ENCODE measurements around the gene TMCC1. TPM values are rescaled to one million over a fixed set of nuclear protein-coding genes. Genes with fewer than 3 reads are reported as not detected.

TMCC1 gene
- polyA plus RNA-seq, 1 of the 3 experiments (the other 2 are of a cell fraction), result 7.2 TPM

DNA sequence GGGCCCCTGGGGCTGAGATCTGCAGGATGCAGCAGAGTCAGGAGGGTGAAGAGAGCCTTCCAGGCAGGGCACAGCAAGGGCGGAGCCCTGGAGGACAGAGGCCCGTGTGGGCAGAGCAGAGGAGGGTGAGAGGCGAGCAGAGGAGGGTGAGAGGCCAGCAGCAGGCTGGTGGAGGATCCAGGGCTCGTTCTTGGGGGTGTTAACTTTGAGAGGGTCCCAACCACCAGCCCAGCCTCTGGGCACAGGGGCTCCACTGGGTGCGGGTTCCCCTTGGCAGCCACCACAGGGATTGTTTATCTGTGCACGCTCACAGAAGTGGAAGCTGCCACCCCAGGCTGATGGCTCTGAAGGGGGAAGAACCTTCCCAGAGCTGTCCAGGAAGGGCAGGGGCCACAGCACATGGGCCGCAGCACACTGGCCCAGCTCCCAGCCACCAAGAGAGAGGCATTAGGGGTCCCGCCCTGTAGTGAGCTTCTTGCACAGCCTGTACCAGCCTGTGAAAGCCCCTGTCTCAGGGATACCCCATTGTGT lies 277.7 kb downstream of the TMCC1 start:
- CTCF ChIA-PET, result no interaction called here
- DNase-seq, result no peak
- Histone ChIP-seq H3K4me1 (ENCODE audit: control insufficient read depth in 1 of 2, insufficient read depth in 2 of 2, low read depth in 1 of 2, low read length in 1 of 2) (peaks cover 0 to 7% of the 10 kb centered on the region in 2 experiments; a peak in 1 of 4 replicates), H3K36me3 (replicated peaks in 1 of 2; ENCODE audit: control insufficient read depth in 1 of 2, insufficient read depth in 2 of 2, low read length in 1 of 2) (no peaks in the 10 kb centered on the region), H3K4me3 (ENCODE audit: low read depth in 2 of 2, low read length in 1 of 2) (no peak overlapping the region), H3K79me2 (ENCODE audit: insufficient read depth) (no peaks in the 10 kb centered on the region), H3F3A (replicated peaks; ENCODE audit: insufficient read depth) (no peaks in the 10 kb centered on the region), H3K9me3 (no peaks in the 10 kb centered on the region), H3K27me3 (ENCODE audit: insufficient read depth) (no peaks in the 10 kb centered on the region), H3K4me2 (no peak overlapping the region), H3K9me2 (no peaks in the 10 kb centered on the region), H3K9ac (no peak overlapping the region), H4K20me1 (ENCODE audit: insufficient read depth) (no peaks in the 10 kb centered on the region), H2AFZ (ENCODE audit: low read depth) (no peak overlapping the region), H3K27ac (ENCODE audit: low read depth in 2 of 2, low read length in 1 of 2) (no peak overlapping the region)
- POLR2A ChIA-PET, result no interaction called here
- WGBS (ENCODE audit: low lambda C conversion rate), result 70% methylated on average over 5 of the region's 8 CpGs
- TF ChIP-seq FOXM1 (IDR thresholded peaks at IDR 0.05; ENCODE audit: low read depth) (no peak), RCOR1 (IDR thresholded peaks at IDR 0.05; ENCODE audit: low read length) (no peak), SMC3 (IDR thresholded peaks at IDR 0.05; ENCODE audit: low read depth, low read length) (no peak), TAF1 (IDR thresholded peaks at IDR 0.05; ENCODE audit: borderline replicate concordance, low read depth, low read length) (no peak), GATA2 (CRISPR knock-in tag; IDR thresholded peaks at IDR 0.05) (no peak), FOSL2 (IDR thresholded peaks at IDR 0.05; ENCODE audit: borderline replicate concordance, low read depth) (no peak), ELF1 (IDR thresholded peaks at IDR 0.05) (no peak), EZH2phosphoT487 (IDR thresholded peaks at IDR 0.05; ENCODE audit: borderline replicate concordance, low read depth) (no peak), CHD2 (IDR thresholded peaks at IDR 0.05; ENCODE audit: low read length, partially characterized antibody) (no peak), RFX5 (IDR thresholded peaks at IDR 0.05; ENCODE audit: low read length) (no peak), NRF1 (IDR thresholded peaks at IDR 0.05; ENCODE audit: low read depth, low read length) (no peak), RAD21 (IDR thresholded peaks at IDR 0.05; ENCODE audit: low read length) (no peak), YY1 (IDR thresholded peaks at IDR 0.05; ENCODE audit: low read depth) (no peak), GABPA (IDR thresholded peaks at IDR 0.05; ENCODE audit: low read depth) (no peak)
- TF ChIP-seq, protein P1, sequence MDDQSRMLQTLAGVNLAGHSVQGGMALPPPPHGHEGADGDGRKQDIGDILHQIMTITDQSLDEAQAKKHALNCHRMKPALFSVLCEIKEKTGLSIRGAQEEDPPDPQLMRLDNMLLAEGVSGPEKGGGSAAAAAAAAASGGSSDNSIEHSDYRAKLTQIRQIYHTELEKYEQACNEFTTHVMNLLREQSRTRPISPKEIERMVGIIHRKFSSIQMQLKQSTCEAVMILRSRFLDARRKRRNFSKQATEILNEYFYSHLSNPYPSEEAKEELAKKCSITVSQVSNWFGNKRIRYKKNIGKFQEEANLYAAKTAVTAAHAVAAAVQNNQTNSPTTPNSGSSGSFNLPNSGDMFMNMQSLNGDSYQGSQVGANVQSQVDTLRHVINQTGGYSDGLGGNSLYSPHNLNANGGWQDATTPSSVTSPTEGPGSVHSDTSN (IDR thresholded peaks at IDR 0.05), result no peak
- TF ChIP-seq, protein P2, sequence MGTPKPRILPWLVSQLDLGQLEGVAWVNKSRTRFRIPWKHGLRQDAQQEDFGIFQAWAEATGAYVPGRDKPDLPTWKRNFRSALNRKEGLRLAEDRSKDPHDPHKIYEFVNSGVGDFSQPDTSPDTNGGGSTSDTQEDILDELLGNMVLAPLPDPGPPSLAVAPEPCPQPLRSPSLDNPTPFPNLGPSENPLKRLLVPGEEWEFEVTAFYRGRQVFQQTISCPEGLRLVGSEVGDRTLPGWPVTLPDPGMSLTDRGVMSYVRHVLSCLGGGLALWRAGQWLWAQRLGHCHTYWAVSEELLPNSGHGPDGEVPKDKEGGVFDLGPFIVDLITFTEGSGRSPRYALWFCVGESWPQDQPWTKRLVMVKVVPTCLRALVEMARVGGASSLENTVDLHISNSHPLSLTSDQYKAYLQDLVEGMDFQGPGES (IDR thresholded peaks at IDR 0.05; ENCODE audit: low read depth, low read length), result no peak
- TF ChIP-seq, protein P3, sequence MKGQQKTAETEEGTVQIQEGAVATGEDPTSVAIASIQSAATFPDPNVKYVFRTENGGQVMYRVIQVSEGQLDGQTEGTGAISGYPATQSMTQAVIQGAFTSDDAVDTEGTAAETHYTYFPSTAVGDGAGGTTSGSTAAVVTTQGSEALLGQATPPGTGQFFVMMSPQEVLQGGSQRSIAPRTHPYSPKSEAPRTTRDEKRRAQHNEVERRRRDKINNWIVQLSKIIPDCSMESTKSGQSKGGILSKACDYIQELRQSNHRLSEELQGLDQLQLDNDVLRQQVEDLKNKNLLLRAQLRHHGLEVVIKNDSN (IDR thresholded peaks at IDR 0.05; ENCODE audit: borderline replicate concordance, low read depth), result no peak
